Loucy (cell line): ENCODE measurements around the gene GPR39.

ENCODE experiments used
- EZH2phosphoT487 ChIP-seq: fragments of 200-600 bp; IDR thresholded peaks from 2 replicates; pipeline ENCODE4 v1.6.1; 2018; ENCODE audit warnings: antibody characterized with exemption, mild to moderate bottlenecking, moderate library complexity, borderline replicate concordance
- TF ChIP-seq, protein P1 (sequence below): fragments of 200-600 bp; sonication (generic); conservative IDR thresholded peaks from 2 replicates; pipeline ENCODE4 v1.5.1; 2014; ENCODE audit warnings: mild to moderate bottlenecking, antibody characterized with exemption, low read length

GRCh38 chr2:132443106-132443505, 26.5 kb downstream of the GPR39 start:
- TF ChIP-seq, protein P1, sequence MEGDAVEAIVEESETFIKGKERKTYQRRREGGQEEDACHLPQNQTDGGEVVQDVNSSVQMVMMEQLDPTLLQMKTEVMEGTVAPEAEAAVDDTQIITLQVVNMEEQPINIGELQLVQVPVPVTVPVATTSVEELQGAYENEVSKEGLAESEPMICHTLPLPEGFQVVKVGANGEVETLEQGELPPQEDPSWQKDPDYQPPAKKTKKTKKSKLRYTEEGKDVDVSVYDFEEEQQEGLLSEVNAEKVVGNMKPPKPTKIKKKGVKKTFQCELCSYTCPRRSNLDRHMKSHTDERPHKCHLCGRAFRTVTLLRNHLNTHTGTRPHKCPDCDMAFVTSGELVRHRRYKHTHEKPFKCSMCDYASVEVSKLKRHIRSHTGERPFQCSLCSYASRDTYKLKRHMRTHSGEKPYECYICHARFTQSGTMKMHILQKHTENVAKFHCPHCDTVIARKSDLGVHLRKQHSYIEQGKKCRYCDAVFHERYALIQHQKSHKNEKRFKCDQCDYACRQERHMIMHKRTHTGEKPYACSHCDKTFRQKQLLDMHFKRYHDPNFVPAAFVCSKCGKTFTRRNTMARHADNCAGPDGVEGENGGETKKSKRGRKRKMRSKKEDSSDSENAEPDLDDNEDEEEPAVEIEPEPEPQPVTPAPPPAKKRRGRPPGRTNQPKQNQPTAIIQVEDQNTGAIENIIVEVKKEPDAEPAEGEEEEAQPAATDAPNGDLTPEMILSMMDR = no peak
- no peak for TF ChIP-seq EZH2phosphoT487
